GM12872 (cell line): ENCODE measurements around the gene CNGA1.

Source experiments
- TF ChIP-seq, protein P1 (sequence below): IDR thresholded peaks from 3 replicates; pipeline ENCODE4 v1.5.1; 2011; ENCODE audit warnings: low read depth, mild to moderate bottlenecking, low read length, moderate library complexity; ENCODE audit not compliant: insufficient read depth

CNGA1 gene

GRCh38 chr4:48039561-48039960 lies 23.1 kb upstream of the CNGA1 start:
- TF ChIP-seq, protein P1, sequence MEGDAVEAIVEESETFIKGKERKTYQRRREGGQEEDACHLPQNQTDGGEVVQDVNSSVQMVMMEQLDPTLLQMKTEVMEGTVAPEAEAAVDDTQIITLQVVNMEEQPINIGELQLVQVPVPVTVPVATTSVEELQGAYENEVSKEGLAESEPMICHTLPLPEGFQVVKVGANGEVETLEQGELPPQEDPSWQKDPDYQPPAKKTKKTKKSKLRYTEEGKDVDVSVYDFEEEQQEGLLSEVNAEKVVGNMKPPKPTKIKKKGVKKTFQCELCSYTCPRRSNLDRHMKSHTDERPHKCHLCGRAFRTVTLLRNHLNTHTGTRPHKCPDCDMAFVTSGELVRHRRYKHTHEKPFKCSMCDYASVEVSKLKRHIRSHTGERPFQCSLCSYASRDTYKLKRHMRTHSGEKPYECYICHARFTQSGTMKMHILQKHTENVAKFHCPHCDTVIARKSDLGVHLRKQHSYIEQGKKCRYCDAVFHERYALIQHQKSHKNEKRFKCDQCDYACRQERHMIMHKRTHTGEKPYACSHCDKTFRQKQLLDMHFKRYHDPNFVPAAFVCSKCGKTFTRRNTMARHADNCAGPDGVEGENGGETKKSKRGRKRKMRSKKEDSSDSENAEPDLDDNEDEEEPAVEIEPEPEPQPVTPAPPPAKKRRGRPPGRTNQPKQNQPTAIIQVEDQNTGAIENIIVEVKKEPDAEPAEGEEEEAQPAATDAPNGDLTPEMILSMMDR: no peak

DNA sequence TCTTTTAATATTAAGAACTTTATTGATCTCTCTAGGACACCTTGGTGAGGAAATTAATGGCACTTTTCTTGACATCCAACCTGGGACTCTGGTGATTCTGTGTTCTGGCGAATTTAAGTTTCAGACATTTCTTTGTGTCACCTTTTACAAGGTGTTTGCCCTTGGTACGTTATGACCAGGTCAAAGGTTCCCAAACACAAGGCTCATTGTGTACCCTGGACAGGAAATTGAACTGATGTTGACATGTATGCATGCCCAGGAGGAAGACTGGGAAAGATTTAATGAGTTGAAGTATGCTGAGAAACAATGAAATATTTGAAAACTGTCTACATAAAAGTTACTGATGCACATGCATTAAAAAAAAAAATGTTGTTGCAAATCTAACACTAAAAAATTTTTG lies 22.2 kb upstream of the CNGA1 start:
- TF ChIP-seq, protein P1: no peak

DNA sequence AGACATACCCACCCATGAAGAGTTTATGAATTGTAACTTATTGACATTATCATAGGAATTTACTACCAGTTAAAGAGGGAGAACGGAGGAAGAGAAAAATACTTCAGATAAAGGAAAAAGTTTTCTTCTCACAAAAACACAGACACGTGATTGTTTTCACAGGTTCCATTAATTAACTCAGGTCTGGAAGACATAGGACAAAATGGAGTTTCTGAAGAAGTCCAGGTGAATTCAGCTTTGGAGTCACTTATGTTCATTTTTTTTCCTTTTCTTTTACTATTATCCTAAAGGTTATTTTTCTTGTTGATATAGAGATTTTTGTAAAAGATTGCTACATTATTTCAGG lies 20.6 kb upstream of the CNGA1 start:
- TF ChIP-seq, protein P1: no peak

- TF ChIP-seq, protein P1: no peak
Observed at GRCh38 chr4:48035952-48036351, 19.5 kb upstream of the CNGA1 start.

DNA sequence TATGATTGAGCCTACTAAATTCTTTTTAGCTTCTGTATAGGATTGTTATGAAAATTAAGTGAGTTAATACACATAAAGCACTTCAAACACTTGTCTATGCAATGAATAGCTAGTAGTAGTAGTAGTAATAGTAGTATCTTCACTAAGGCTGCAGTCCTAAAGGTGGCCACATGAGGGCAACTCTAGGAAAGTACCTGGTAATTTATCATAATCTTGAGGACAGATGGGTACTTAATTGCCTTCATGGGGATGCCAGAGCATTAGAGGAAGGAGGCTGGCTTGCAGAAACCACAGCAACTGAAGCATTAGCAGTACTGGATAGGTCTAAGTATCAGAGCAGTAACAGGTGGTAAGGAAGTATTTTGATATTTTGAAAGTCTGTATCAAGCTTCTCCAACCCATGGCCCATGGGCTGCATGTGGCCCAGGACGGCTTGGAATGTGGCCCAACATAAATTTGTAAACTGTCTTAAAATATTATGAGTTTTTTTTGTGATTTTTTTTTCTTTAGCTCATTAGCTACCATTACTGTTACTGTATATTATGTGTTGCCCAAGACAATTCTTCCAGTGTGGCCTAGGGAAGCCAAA lies 17.4 kb upstream of the CNGA1 start:
- TF ChIP-seq, protein P1: peak; percentile 69; the same call in 2 of the 3 replicates

GRCh38 chr4:48033412-48033811 lies 16.9 kb upstream of the CNGA1 start:
- TF ChIP-seq, protein P1: no peak

DNA sequence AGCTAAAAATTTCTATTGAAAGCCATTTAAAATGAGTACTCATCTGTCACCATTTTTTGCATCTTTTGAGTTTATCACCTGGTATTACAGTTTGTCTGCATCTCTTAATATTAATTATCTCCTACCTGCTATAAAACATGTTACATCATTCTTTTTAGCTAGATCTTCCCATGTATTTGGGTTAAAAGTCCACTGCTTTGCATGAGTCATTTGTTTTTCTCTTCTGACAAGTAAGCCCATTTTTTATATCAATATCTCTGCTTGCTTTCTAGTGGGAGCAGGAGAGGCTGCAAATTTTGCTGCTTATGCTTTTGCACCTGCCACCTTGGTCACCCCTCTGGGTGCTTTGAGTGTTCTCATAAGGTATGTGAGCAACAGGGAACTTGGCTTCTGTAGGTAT lies 16.2 kb upstream of the CNGA1 start:
- TF ChIP-seq, protein P1: no peak
